H9 (cell line): ENCODE measurements around the gene NEURL1. TPM values are rescaled to one million over a fixed set of nuclear protein-coding genes. Genes with fewer than 3 reads are reported as not detected.

Source experiments
- DNase-seq: peaks from one replicate; pipeline ENCODE4 v3.0.0-alpha.2; 2017
- H2AFZ ChIP-seq: one replicate; pipeline ENCODE4 v1.6.1; 2013; ENCODE audit warnings: mild to moderate bottlenecking, low read length, control low read depth, moderate library complexity
- H2AK5ac ChIP-seq: 2 replicates; pipeline ENCODE4 v1.6.1; 2013; ENCODE audit warnings: low read length, control low read depth, mixed read lengths; ENCODE audit not compliant: insufficient read length
- H2BK120ac ChIP-seq: one replicate; pipeline ENCODE4 v1.6.1; 2013; ENCODE audit warnings: low read depth, mild to moderate bottlenecking, low read length, control low read depth, inconsistent platforms; ENCODE audit not compliant: poor library complexity, severe bottlenecking
- H2BK12ac ChIP-seq: 2 replicates; pipeline ENCODE4 v1.6.1; 2013; ENCODE audit warnings: low read length, control low read depth, mixed read lengths, low read depth; ENCODE audit not compliant: insufficient read length
- H2BK15ac ChIP-seq: 2 replicates; pipeline ENCODE4 v1.6.1; 2013; ENCODE audit warnings: low read depth, low read length, control low read depth
- H2BK20ac ChIP-seq: one replicate; pipeline ENCODE4 v1.6.1; 2013; ENCODE audit warnings: low read depth, mild to moderate bottlenecking, low read length, control low read depth, inconsistent platforms; ENCODE audit not compliant: poor library complexity, severe bottlenecking
- H2BK5ac ChIP-seq: 2 replicates; pipeline ENCODE4 v1.6.1; 2013; ENCODE audit warnings: low read length, control low read depth, mixed read lengths; ENCODE audit not compliant: insufficient read length
- H3K14ac ChIP-seq: 2 replicates; pipeline ENCODE4 v1.6.1; 2013; ENCODE audit warnings: low read length, control low read depth; ENCODE audit not compliant: insufficient read depth
- H3K18ac ChIP-seq: 2 replicates; pipeline ENCODE4 v1.6.1; 2013; ENCODE audit warnings: low read depth, mild to moderate bottlenecking, mixed read lengths, low read length, control low read depth; ENCODE audit not compliant: insufficient read length
- H3K23ac ChIP-seq: 2 replicates; pipeline ENCODE4 v1.6.1; 2013; ENCODE audit warnings: low read length, control low read depth, mixed read lengths, low read depth; ENCODE audit not compliant: insufficient read length
- H3K23me2 ChIP-seq: 2 replicates; pipeline ENCODE4 v1.6.1; 2013; ENCODE audit warnings: low read depth, mild to moderate bottlenecking, mixed read lengths, low read length, control low read depth; ENCODE audit not compliant: insufficient read length, poor library complexity, severe bottlenecking
- H3K27ac ChIP-seq: 2 replicates; pipeline ENCODE4 v1.5.1; 2013; ENCODE audit warnings: low read length, control low read depth, mixed read lengths, low read depth; ENCODE audit not compliant: insufficient read length
- H3K27me3 ChIP-seq: 2 replicates; pipeline ENCODE4 v1.6.1; 2013; ENCODE audit warnings: low read length, control low read depth, inconsistent platforms; ENCODE audit not compliant: insufficient read depth
- H3K4ac ChIP-seq: 2 replicates; pipeline ENCODE4 v1.6.1; 2013; ENCODE audit warnings: low read depth, mild to moderate bottlenecking, control low read depth, inconsistent platforms, low read length, moderate library complexity
- H3K4me1 ChIP-seq: 2 replicates; pipeline ENCODE4 v1.6.1; 2013; ENCODE audit warnings: low read length, control low read depth, inconsistent platforms; ENCODE audit not compliant: insufficient read depth
- H3K4me2 ChIP-seq: 2 replicates; pipeline ENCODE4 v1.6.1; 2013; ENCODE audit warnings: low read length, control low read depth, mixed read lengths; ENCODE audit not compliant: insufficient read length, insufficient read depth
- H3K56ac ChIP-seq: 2 replicates; pipeline ENCODE4 v1.6.1; 2013; ENCODE audit warnings: low read depth, mild to moderate bottlenecking, mixed read lengths, low read length, control low read depth; ENCODE audit not compliant: insufficient read length
- H3K79me1 ChIP-seq: 2 replicates; pipeline ENCODE4 v1.6.1; 2013; ENCODE audit warnings: low read depth, mild to moderate bottlenecking, moderate library complexity, low read length, control low read depth, inconsistent platforms; ENCODE audit not compliant: insufficient read depth, poor library complexity, severe bottlenecking
- H3K79me2 ChIP-seq: 2 replicates; pipeline ENCODE4 v1.6.1; 2013; ENCODE audit warnings: low read length, control low read depth, inconsistent platforms; ENCODE audit not compliant: insufficient read depth
- H3K9ac ChIP-seq: 2 replicates; pipeline ENCODE4 v1.6.1; 2013; ENCODE audit warnings: low read length, control low read depth, mixed read lengths; ENCODE audit not compliant: insufficient read length; ENCODE audit errors: extremely low read depth
- H3K9me3 ChIP-seq: one replicate; pipeline ENCODE4 v1.6.1; 2013; ENCODE audit warnings: low read depth, low read length, inconsistent platforms; ENCODE audit not compliant: control insufficient read depth
- H3T11ph ChIP-seq: one replicate; pipeline ENCODE4 v1.6.1; 2013; ENCODE audit warnings: mild to moderate bottlenecking, low read length, control low read depth, inconsistent platforms
- H4K20me1 ChIP-seq: one replicate; pipeline ENCODE4 v1.6.1; 2013; ENCODE audit not compliant: control insufficient read depth, insufficient read length, insufficient read depth
- H4K5ac ChIP-seq: 2 replicates; pipeline ENCODE4 v1.6.1; 2013; ENCODE audit warnings: low read depth, mild to moderate bottlenecking, mixed read lengths, low read length, control low read depth; ENCODE audit not compliant: insufficient read length
- H4K8ac ChIP-seq: replicated peaks from 2 replicates; pipeline ENCODE4 v1.6.1; 2013; ENCODE audit warnings: low read length, control low read depth, mixed read lengths, low read depth; ENCODE audit not compliant: insufficient read length
- H4K91ac ChIP-seq: 2 replicates; pipeline ENCODE4 v1.6.1; 2013; ENCODE audit warnings: low read depth, mild to moderate bottlenecking, moderate library complexity, mixed read lengths, low read length, control low read depth; ENCODE audit not compliant: insufficient read length
- H3K27ac Mint-ChIP-seq, 3 experiments: 2 replicates in 2 of 3; 3 replicates in 1 of 3; pipeline ENCODE4 v1.8.0; 2020 to 2021; ENCODE audit warnings: mixed read lengths in 3 of 3, mild to moderate bottlenecking in 1 of 3, moderate library complexity in 1 of 3
- H3K27me3 Mint-ChIP-seq: 2 replicates; pipeline ENCODE4 v1.8.0; 2021; ENCODE audit warnings: low read depth, mild to moderate bottlenecking, moderate library complexity, mixed read lengths
- H3K36me3 Mint-ChIP-seq, 3 experiments: 2 replicates in 2 of 3; 3 replicates in 1 of 3; pipeline ENCODE4 v1.8.0; 2020 to 2021; ENCODE audit warnings: low read depth in 3 of 3, mixed read lengths in 3 of 3; ENCODE audit not compliant: insufficient read depth in 1 of 3
- H3K4me1 Mint-ChIP-seq, 2 experiments: 2 replicates each; pipeline ENCODE4 v1.8.0; 2020; ENCODE audit warnings: mixed read lengths in 2 of 2
- H3K4me3 Mint-ChIP-seq, 2 experiments: 2 replicates in 1 of 2; 3 replicates in 1 of 2; pipeline ENCODE4 v1.8.0; 2020 to 2021; ENCODE audit warnings: mild to moderate bottlenecking in 2 of 2, mixed read lengths in 2 of 2, moderate library complexity in 1 of 2
- H3K9me3 Mint-ChIP-seq, 2 experiments: 2 replicates in 1 of 2; 3 replicates in 1 of 2; pipeline ENCODE4 v1.8.0; 2020; ENCODE audit warnings: mild to moderate bottlenecking in 2 of 2, mixed read lengths in 2 of 2, moderate library complexity in 1 of 2
- CTCF ChIP-seq: fragments of 200-600 bp; sonication (generic); conservative IDR thresholded peaks from 3 replicates; pipeline ENCODE4 v1.8.0; 2021; ENCODE audit warnings: antibody characterized with exemption, mild to moderate bottlenecking
- WGBS: extraction: QIAGEN DNeasy Blood & Tissue Kit; methylation state at CpG from one replicate; pipeline ENCODE4 v1.1.7; 2013; ENCODE audit warnings: missing lambda C conversion rate, low lambda C conversion rate, mixed read lengths; ENCODE audit not compliant: insufficient read length; ENCODE audit errors: extremely low coverage; 5-methylcytosine and 5-hydroxymethylcytosine counted together
- total RNA-seq: library from RNA; stranded (reverse); gene quantifications from 2 replicates; pipeline ENCODE4 v1.2.1, GENCODE V29; 2021

Gene NEURL1
- total RNA-seq, 1 experiment from 2014 or later, result 1.2 TPM

- Histone ChIP-seq H3K27me3 (no peaks in the 10 kb centered on the region), H3K4me2 (no peak overlapping the region), H2BK15ac (no peak overlapping the region), H3K56ac (no peak overlapping the region), H2BK12ac (no peak overlapping the region), H2BK5ac (no peak overlapping the region), H3K4me1 (no peaks in the 10 kb centered on the region), H4K8ac (no peak overlapping the region), H2BK120ac (no peak overlapping the region), H4K5ac (no peak overlapping the region), H3T11ph (no peak overlapping the region), H3K23me2 (no peaks in the 10 kb centered on the region), H3K23ac (no peak overlapping the region), H3K9me3 (no peaks in the 10 kb centered on the region), H3K79me2 (no peaks in the 10 kb centered on the region), H2BK20ac (no peak overlapping the region), H3K14ac (no peak overlapping the region), H4K20me1 (no peaks in the 10 kb centered on the region), H4K91ac (no peak overlapping the region), H3K79me1 (no peaks in the 10 kb centered on the region), H3K9ac (no peak overlapping the region), H2AFZ (no peak overlapping the region), H3K4ac (no peak overlapping the region), H2AK5ac (no peak overlapping the region), H3K27ac (no peak overlapping the region), H3K18ac (no peak overlapping the region)
- Mint-ChIP-seq H3K27ac (peak overlapping the region in 1 of 3 experiments; percentile 85; a peak in 1 of 7 replicates), H3K4me1 (no peaks in the 10 kb centered on the region), H3K9me3 (no peaks in the 10 kb centered on the region), H3K27me3 (no peaks in the 10 kb centered on the region), H3K36me3 (peaks cover 0 to 5% (median 0%) of the 10 kb centered on the region in 3 experiments; a peak in 2 of 7 replicates), H3K4me3 (no peak overlapping the region)
- WGBS, result no CpG with 5 or more reads among the region's 4 CpGs
- TF ChIP-seq CTCF, result no peak
- no peak for DNase-seq
Measured at GRCh38 chr10:103621783-103622125, 128.2 kb downstream of the NEURL1 start.
